Vagina (tissue), 2 donors: ENCODE measurements around the gene GMPPA. TPM values are rescaled to one million over a fixed set of nuclear protein-coding genes. Genes with fewer than 3 reads are reported as not detected.

Source experiments
- DNase-seq, 2 donors: peaks; one replicate each; pipeline ENCODE4 v3.0.0-alpha.2; 2017; ENCODE audit errors: extremely low spot score in 2 of 2
- H3K27ac ChIP-seq: fragments of 200-600 bp; sonication (generic); one replicate; pipeline ENCODE4 v1.5.1; 2019
- H3K27me3 ChIP-seq: fragments of 200-600 bp; sonication (generic); one replicate; pipeline ENCODE4 v1.5.1; 2019
- H3K36me3 ChIP-seq, 2 donors: fragments of 200-600 bp; sonication (generic); one replicate each; pipeline ENCODE4 v1.5.1; 2017 to 2019
- H3K4me1 ChIP-seq: fragments of 200-600 bp; sonication (generic); one replicate; pipeline ENCODE4 v1.5.1; 2019
- H3K4me3 ChIP-seq, 2 donors: fragments of 200-600 bp; sonication (generic); 1 replicate in 1 of 2; 2 replicates in 1 of 2; pipeline ENCODE4 v1.5.1; 2016 to 2019
- H3K9me3 ChIP-seq: fragments of 200-600 bp; sonication (generic); one replicate; pipeline ENCODE4 v1.5.1; 2019
- CTCF ChIP-seq, 3 experiments: fragments of 450-650 bp in 2 of 3; fragments of 200-600 bp in 1 of 3; sonication (generic) in 1 of 3; IDR thresholded peaks; one replicate each; pipeline ENCODE4 v1.5.1; 2017 to 2019; ENCODE audit warnings: antibody characterized with exemption in 3 of 3, mild to moderate bottlenecking in 2 of 3, moderate library complexity in 2 of 3
- POLR2A ChIP-seq, 2 donors: fragments of 450-650 bp; IDR thresholded peaks; one replicate each; pipeline ENCODE4 v1.6.1; 2017; ENCODE audit warnings: antibody characterized with exemption in 2 of 2, mild to moderate bottlenecking in 2 of 2, moderate library complexity in 2 of 2
- POLR2AphosphoS5 ChIP-seq, 2 donors: sonication (generic); formaldehyde crosslinking; IDR thresholded peaks; one replicate each; pipeline ENCODE4 v1.9.0; 2017; ENCODE audit warnings: antibody characterized with exemption in 2 of 2, mild to moderate bottlenecking in 2 of 2, low read depth in 1 of 2; ENCODE audit not compliant: insufficient read depth in 1 of 2
- intact Hi-C: fragments of 100-400 bp; cut with DNase I; formaldehyde crosslinking; loops from one replicate; pipeline ENCODE4 v1.15.1; 2023
- total RNA-seq: library from RNA; depleted of rRNA; stranded (reverse); fragments of >200 nt; gene quantifications from one replicate; pipeline ENCODE4 v1.2.3, GENCODE V29; 2016

The GMPPA gene
- total RNA-seq, 1 donor from 2014 or later, result 35.4 TPM

- no peak overlapping the region for H3K27ac ChIP-seq
- DNase-seq, result no peak
- no peaks in the 10 kb centered on the region for H3K9me3 ChIP-seq
- H3K4me3 ChIP-seq, result no peak overlapping the region
- TF ChIP-seq POLR2AphosphoS5 (IDR thresholded peaks at IDR 0.05; ENCODE audit: insufficient read depth in 1 of 2, low read depth in 1 of 2) (no peak), CTCF (IDR thresholded peaks at IDR 0.05) (no peak), POLR2A (IDR thresholded peaks at IDR 0.05) (no peak)
- intact Hi-C loops, result no loop called here
- H3K36me3 ChIP-seq, result peaks cover 0 to 35% of the 10 kb centered on the region in 2 donors
- peaks cover 26% of the 10 kb centered on the region for H3K4me1 ChIP-seq
- no peaks in the 10 kb centered on the region for H3K27me3 ChIP-seq
Measured at GRCh38 chr2:219505585-219505984, 6.9 kb downstream of the GMPPA start.

- DNase-seq, result no peak
- Histone ChIP-seq H3K36me3 (peaks cover 0 to 35% of the 10 kb centered on the region in 2 donors), H3K27ac (no peak overlapping the region), H3K9me3 (no peaks in the 10 kb centered on the region), H3K4me3 (no peak overlapping the region), H3K4me1 (peaks cover 26% of the 10 kb centered on the region), H3K27me3 (no peaks in the 10 kb centered on the region)
- no peak for TF ChIP-seq POLR2AphosphoS5 (IDR thresholded peaks at IDR 0.05; ENCODE audit: insufficient read depth in 1 of 2, low read depth in 1 of 2)
- no peak for TF ChIP-seq CTCF (IDR thresholded peaks at IDR 0.05)
- TF ChIP-seq POLR2A (IDR thresholded peaks at IDR 0.05), result no peak
- intact Hi-C loops, result no loop called here
Measured at GRCh38 chr2:219506153-219506801, 7.6 kb downstream of the GMPPA start.

- Histone ChIP-seq H3K9me3 (no peaks in the 10 kb centered on the region), H3K4me1 (peaks cover 21% of the 10 kb centered on the region), H3K36me3 (peaks cover 0 to 35% of the 10 kb centered on the region in 2 donors), H3K27ac (no peak overlapping the region), H3K4me3 (no peak overlapping the region), H3K27me3 (no peaks in the 10 kb centered on the region)
- DNase-seq, result no peak
- intact Hi-C loops, result no loop called here
- TF ChIP-seq POLR2A (IDR thresholded peaks at IDR 0.05) (no peak), CTCF (IDR thresholded peaks at IDR 0.05) (no peak), POLR2AphosphoS5 (IDR thresholded peaks at IDR 0.05; ENCODE audit: insufficient read depth in 1 of 2, low read depth in 1 of 2) (no peak)
Measured at GRCh38 chr2:219506802-219507526, 8.3 kb downstream of the GMPPA start.

- no peak for DNase-seq
- peaks cover 21% of the 10 kb centered on the region for H3K4me1 ChIP-seq
Measured at GRCh38 chr2:219507581-219508443, 9.1 kb downstream of the GMPPA start.

More at GRCh38 chr2:219507581-219508443, 9.1 kb downstream of the GMPPA start:
- Histone ChIP-seq H3K4me3 (no peak overlapping the region), H3K27ac (no peak overlapping the region), H3K9me3 (no peaks in the 10 kb centered on the region), H3K36me3 (peaks cover 0 to 35% of the 10 kb centered on the region in 2 donors), H3K27me3 (no peaks in the 10 kb centered on the region)
- intact Hi-C loops, result no loop called here
- no peak for TF ChIP-seq CTCF (IDR thresholded peaks at IDR 0.05)
- TF ChIP-seq POLR2A (IDR thresholded peaks at IDR 0.05), result no peak
- TF ChIP-seq POLR2AphosphoS5 (IDR thresholded peaks at IDR 0.05; ENCODE audit: insufficient read depth in 1 of 2, low read depth in 1 of 2), result no peak
